GM19099 (cell line): Measurements from ENCODE around the gene PSPC1.

Source experiments
- POLR2A ChIP-seq: IDR thresholded peaks from 3 replicates; pipeline ENCODE4 v1.6.1; 2011; ENCODE audit warnings: low read depth; ENCODE audit not compliant: insufficient read length; ENCODE audit errors: extremely low read depth

Gene PSPC1

DNA sequence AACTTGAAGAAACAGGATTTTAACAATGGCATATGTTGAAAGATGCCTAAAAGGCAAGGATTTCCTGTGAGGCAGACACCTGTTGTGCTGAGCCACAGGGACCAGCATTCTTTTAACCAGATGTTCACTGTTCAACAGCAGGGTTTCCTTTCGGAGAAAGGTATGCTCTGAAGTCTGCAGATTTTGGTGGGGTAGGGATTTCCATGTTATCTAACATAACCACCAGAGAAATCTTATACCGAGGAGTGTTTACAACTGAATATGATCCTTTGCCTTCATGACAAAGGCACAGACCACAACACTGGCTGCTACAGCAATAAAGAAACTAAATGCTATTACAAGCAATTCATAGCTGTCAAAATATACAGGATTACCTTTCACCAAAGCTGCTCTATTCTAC lies 101.2 kb downstream of the PSPC1 start:
- TF ChIP-seq POLR2A = no peak

DNA sequence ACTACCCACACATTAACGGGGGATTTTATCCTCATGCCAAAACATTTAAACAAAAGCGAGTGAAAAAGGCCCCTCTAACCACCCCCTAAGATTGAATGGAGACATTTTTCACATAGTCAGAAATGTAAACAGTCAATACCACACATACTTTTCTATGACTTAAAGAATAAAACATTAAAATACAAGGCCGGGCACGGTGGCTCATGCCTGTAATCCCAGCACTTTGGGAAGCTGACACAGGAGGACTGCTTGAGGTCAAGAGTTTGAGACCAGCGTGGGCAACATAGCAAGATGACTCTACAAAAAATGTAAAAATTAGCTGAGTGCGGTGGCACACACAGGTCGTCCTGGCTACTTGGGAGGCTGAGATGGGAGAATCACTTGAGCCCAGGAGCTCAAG lies 102.0 kb downstream of the PSPC1 start:
- no peak for TF ChIP-seq POLR2A

DNA sequence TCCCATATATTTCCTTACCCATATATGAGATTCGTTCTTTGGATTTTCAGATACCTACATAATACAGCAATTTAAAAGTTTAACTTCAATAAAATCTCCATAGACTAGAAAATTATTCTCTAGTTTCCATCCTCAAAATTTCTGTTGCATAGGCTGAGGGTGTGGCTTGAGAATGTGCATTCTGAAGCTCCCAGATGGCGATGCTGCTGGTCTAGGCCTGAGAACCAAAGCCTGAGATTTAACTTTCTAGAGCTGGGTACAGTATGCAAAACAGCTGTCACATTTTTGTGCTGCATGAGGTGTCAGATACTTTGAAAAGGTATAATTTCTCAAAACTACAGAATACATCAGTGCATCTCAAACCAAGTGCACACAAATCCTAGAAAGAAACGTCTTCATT lies 106.6 kb downstream of the PSPC1 start:
- no peak for TF ChIP-seq POLR2A

DNA sequence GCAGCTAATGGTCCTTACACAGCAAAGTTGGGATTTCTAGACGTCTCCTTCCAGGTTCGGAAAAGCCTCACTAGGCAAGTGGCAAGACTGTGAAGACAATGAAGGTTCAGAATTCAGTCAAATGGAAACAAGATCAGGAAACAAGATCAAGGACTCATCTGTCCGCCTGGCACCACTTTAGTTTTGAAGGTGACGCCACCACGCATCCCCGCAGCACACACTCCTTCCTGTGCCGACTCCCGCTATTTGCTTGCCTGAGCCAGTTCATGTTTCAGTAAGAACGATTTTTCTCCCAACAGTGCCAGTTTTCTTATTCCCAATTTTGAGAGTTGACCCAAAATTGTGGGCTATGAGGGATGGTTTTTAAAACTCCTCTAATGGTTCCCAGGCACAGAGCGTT lies 107.8 kb downstream of the PSPC1 start:
- no peak for TF ChIP-seq POLR2A

DNA sequence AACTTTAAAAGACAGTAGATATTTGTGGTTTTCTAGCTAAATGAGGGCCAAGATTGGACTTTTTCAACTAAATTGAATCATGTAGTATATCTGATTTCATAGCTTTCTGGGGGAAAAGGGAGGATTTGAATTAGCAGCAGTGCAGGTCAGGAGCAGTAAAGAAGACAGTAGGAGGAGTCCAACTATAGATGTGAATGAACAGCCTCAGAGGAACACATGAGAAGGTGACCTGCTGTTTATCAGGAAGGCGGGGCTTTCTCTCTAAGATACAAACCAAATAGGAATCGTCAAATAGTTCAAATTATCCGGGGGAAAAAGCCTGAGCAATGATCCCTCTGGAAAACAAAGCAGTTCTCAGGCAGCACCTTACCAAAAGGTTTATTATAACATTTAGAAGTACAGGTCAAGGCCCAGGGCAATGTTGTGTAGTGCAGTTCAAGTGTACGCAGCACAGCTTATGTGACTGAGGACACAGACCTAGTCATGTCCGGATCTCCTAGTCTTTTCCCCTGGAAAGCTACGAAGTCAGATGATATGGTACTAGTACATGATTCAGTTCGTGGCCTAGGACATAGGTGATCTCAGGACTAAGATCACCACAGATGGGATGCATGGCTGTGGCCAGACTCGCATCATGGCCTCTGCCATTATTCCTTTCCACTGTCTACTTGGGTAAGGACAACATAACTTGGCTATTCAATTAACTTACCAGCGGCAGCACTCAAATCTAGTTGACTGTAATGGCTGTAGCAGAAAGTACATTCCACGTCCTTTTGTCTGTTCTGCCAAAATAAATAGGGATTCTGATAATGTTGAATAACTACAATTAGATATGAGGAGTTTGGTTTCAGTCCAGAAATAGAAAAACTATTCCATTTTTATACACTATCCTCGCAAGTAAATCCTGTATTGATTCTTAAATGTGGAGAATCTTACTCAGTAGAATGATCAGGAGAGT lies 109.0 kb downstream of the PSPC1 start:
- no peak for TF ChIP-seq POLR2A

DNA sequence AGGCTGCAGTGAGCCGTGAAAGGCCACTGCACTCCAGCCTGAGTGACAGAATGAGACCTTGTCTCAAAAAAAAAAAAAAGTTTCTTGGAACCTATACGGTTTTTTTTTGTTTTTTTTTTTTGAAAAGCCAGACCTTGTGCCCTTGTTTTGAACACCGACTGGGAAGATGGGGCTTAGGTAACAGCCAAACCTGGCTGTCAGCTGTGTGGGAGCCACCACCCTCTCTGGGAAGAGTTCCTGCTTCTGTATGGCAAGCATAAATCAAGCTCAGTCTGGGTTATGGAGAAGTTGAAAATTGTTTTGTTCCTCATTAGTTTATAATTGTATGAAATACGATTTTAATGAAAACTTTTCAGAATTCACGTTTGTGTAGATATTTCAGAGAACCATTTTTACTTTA lies 109.8 kb downstream of the PSPC1 start:
- TF ChIP-seq POLR2A = no peak

DNA sequence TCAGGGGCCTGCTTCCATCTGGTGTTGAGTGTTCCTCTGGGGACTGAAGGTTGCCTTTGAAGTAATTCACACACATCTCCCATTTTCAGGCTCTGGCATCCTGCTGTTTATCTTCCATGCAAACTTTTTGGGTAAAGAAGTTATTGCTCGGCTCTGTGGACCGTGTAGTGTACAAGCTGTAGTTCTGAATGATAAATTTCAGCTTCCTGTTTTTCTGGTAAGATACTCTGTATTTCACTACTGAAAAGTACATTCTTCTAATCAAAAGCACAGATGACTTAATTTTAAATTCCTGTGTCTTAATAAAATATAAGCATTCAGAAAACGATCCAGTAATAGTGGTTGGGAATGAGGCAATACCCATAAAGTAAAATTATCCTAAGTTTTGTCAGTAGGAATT lies 112.6 kb downstream of the PSPC1 start:
- TF ChIP-seq POLR2A = no peak

DNA sequence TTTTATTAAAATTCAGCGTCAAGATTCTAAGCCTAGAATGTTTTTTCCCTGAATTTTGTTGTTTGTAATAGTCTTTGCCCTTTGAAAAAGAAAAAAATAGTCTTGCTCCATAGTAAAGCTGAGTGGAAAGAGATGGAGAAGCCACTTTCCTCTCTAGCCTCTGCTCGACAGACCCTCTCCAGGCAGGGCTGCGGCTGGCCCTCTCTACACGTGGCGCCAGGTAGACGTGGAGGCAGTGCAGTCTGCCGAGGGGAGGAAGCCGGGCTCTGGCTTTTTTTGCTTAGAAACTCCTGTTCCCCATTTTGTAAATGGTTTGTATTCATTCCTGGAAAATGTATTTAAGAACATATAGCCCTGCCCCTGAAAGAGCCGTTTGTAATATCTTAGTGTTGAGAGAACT lies 114.0 kb downstream of the PSPC1 start:
- no peak for TF ChIP-seq POLR2A

DNA sequence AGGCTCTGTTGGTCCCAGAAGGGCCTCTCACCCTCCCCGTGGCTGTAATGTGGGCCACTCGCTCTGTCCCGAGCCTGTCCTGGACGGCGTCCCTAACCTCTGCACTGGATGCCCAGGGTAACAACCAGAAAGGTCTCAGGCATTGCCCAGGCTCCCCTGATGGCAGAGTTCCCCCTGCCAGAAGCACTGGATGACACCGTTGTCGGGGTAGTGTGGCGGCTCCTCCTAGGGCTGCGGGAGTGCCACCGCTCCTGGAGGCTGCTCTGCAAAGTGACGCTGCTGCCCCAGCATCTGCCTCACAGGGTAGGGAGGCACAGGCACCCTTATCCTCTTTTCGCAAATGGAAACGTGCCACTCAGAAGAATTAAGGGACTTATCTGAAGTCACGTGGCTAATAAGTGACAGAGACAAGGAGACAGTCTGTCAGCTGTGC lies 117.3 kb downstream of the PSPC1 start:
- TF ChIP-seq POLR2A = no peak

DNA sequence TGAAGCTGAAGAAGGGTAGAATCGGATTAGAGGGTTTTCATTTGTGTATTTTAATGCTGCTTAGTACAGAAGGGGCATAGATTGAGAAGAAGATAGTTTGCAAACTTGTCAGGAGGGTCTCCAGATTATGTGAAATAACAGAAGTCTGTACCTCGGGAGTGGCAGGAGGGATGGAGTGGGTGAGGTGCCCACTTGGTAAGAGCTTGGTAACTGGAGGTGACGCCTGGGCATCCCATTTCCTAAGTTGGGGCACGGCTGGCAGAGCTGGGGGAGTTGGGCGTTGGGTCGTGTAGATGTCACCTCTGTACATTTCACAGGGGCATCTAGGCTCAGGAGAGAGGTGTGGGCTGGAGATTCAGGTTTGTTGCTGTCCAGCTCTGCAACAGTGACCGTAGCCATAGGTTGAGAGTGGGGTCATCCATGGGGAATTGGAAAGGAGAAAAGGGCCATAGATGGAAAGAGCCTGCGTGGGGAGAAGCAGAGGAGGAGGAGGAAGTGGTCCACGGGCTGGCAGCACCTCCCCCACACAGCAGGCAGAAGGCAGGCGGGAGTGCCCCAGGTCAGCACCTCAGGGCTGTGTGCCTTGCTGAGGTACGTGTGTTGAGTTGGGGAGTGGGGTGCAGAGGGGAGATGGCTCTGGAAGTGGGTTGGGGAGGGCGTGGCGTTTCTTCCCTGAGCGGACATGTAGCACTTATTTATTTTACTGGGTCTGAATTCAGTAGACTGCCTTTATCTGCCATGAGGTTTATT lies 118.1 kb downstream of the PSPC1 start:
- TF ChIP-seq POLR2A = no peak

DNA sequence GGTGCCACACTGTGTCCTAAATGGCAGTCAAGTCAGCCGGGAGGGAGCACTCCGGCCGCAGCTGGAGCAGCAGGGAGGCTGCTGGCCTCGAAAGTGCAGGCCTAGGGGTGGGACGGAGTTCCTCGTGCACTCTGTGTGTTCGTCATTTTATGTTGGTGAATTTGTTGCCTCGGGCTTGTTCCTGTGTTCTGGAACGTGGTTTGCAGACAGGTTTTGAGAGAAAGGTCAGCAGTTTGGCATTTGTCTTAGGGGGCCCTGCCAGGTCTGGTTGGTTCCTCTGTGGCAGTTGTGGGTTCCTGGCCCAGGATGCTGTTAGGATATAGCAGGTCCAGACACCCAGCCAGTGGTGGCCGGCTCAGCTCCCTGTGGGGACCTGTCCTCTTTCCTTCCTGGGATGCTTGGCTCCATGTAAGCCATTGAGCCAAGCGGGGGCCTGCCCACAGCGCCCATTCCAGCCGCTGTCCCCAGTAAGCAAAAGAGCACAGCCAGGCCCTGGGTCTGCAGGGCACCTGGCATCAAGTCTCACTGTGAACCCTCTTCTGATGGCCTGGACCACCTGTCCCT lies 119.2 kb downstream of the PSPC1 start:
- no peak for TF ChIP-seq POLR2A

DNA sequence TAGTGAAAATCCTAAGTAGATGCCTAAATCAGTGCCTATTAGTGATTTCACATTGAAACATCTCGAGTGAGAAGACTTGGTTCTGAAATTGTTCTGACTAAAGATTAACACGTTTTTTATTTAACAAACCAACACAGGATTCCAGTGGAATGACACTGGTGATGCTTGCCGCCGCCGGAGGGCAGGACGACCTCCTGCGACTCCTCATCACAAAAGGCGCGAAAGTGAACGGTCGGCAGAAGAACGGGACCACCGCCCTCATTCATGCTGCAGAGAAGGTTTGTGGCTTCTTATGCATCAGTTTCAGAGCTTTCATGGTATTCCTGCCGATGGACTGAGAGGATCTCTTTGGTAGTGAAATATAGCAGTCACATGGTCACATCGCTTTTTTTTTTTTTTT lies 121.2 kb downstream of the PSPC1 start:
- TF ChIP-seq POLR2A = no peak

DNA sequence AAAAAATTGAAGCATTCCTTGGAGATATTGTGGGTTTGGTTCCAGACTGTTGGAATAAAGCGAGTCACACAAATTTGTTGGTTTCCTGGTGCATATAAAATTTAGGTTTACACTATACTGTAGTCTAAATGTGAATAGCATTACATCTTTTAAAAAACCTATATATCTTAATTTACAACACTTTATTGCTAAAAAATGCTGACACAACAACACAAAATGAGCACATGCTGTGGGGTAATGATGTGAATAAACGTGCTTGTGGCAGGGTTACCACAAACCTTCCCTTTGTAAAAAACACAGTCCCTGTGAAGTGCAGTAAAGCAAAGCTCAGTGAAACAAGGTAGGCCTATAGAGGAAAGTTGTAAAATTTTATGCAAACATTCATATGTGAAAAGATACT lies 121.6 kb downstream of the PSPC1 start:
- TF ChIP-seq POLR2A = no peak

DNA sequence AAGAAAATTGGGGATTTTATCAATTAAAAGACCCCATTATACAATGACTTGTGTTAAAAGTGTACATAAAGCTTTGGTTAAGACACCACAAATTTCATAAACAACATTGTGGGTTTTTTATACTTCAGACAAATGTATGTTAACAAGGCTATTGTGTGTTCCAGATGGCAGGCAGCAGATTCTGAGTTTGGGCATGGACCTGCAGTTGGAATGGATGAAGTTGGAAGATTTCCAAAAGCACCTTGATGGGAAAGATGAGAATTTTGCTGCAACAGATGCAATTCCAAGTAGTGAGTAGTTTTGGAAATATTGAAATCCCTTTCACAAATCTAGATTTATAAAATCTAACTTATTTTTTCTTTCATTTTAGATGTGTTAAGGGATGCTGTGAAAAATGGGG lies 123.9 kb downstream of the PSPC1 start:
- TF ChIP-seq POLR2A = no peak

DNA sequence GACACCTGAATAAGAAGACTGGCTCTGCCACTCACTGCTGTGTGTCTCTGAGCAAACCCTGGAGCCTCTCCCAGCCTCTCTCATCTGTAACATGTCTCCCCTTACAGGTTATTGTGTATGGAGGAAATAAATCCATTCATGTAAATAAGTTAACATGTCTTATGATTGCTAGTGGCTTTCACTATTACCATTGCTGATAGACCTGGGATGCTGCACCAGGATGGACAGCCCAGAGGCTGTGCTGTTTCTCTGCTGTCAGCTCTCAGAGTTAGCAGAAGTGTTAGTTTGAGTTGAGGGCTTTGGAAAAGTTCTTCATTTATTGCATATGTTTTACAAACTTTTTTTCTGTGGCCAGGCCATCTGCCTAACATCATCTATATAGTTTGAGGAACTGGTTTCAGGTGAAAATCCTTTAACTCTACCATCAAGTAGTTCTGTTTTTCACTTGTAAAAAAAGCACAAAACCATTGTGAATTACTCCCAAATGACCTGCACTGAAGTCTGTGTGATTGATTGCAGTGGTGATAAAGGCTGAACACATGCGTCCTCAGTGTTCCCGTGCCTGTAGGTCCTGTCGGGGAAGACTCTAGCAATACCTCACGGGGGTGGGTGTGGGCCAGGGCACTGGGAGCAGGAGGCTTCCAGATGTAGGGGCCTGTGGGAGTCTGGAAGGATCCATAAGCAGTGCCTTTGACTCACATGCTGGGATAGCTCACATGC lies 124.7 kb downstream of the PSPC1 start:
- no peak for TF ChIP-seq POLR2A
